ENCODE data around the gene ANKRD30A. TPM values are rescaled to one million over a fixed set of nuclear protein-coding genes. Genes with fewer than 3 reads are reported as not detected.

Gene ANKRD30A
- total and polyA plus RNA-seq, 7 donors, result not detected

- no peak for TF ChIP-seq POLR2A (IDR thresholded peaks at IDR 0.05)
- no peak for TF ChIP-seq POLR2AphosphoS5 (IDR thresholded peaks at IDR 0.05)
- TF ChIP-seq EP300 (IDR thresholded peaks at IDR 0.05), result no peak
- TF ChIP-seq, protein P1, sequence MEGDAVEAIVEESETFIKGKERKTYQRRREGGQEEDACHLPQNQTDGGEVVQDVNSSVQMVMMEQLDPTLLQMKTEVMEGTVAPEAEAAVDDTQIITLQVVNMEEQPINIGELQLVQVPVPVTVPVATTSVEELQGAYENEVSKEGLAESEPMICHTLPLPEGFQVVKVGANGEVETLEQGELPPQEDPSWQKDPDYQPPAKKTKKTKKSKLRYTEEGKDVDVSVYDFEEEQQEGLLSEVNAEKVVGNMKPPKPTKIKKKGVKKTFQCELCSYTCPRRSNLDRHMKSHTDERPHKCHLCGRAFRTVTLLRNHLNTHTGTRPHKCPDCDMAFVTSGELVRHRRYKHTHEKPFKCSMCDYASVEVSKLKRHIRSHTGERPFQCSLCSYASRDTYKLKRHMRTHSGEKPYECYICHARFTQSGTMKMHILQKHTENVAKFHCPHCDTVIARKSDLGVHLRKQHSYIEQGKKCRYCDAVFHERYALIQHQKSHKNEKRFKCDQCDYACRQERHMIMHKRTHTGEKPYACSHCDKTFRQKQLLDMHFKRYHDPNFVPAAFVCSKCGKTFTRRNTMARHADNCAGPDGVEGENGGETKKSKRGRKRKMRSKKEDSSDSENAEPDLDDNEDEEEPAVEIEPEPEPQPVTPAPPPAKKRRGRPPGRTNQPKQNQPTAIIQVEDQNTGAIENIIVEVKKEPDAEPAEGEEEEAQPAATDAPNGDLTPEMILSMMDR (IDR thresholded peaks at IDR 0.05), result no peak
- WGBS, 2 donors, result 92 to 93% methylated on average over 3 of the region's 3 CpGs
Observed at GRCh38 chr10:37206132-37206531, 80.7 kb downstream of the ANKRD30A start.

DNA sequence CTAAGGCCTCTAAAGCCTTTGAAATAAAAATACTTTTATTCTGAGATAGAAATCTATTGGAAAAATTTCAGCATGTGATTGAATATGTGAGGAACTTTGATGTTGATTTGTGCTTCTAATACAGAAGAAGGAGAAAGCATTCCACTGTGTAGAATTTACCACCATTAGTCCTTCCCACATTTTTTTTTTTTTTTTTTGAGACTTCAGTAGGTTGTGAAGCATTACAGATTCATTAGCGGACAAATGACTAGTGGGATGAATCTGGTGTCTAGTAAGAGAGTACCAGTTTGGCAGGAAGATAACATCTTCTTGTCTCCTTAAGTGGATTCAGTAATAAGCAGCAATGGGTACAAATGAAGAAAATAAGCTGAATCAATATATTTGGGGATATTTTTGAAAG, 95.5 kb downstream of the ANKRD30A start:
- no peaks in the 10 kb centered on the region for H3K4me1 ChIP-seq
- no peaks in the 10 kb centered on the region for H3K27me3 ChIP-seq
- H3K4me3 ChIP-seq, result no peak overlapping the region
- no peak overlapping the region for H3K27ac ChIP-seq
- peaks cover 0 to 4% (median 0%) of the 10 kb centered on the region in 4 donors for H3K9me3 ChIP-seq
- H3K36me3 ChIP-seq, result no peaks in the 10 kb centered on the region
- intact Hi-C loops (cut with DNase I), result no loop called here
- TF ChIP-seq POLR2AphosphoS5 (IDR thresholded peaks at IDR 0.05), result no peak
- TF ChIP-seq, protein P1 (IDR thresholded peaks at IDR 0.05), result no peak
- TF ChIP-seq POLR2A (IDR thresholded peaks at IDR 0.05), result no peak
- TF ChIP-seq EP300 (IDR thresholded peaks at IDR 0.05), result no peak
- no peak for DNase-seq
- WGBS, 2 donors, result 0 to 80% methylated on average over 1 of the region's 1 CpG

More at GRCh38 chr10:37206132-37206531, 80.7 kb downstream of the ANKRD30A start:
- Histone ChIP-seq H3K27ac (no peak overlapping the region), H3K27me3 (no peaks in the 10 kb centered on the region), H3K4me1 (no peaks in the 10 kb centered on the region), H3K4me3 (no peak overlapping the region), H3K9me3 (peaks cover 0 to 5% (median 0%) of the 10 kb centered on the region in 4 donors), H3K36me3 (no peaks in the 10 kb centered on the region)
- intact Hi-C loops (cut with DNase I), result no loop called here
- DNase-seq, result no peak

- no peak overlapping the region for H3K27ac ChIP-seq
- H3K4me1 ChIP-seq, result no peaks in the 10 kb centered on the region
- TF ChIP-seq POLR2AphosphoS5 (IDR thresholded peaks at IDR 0.05), result no peak
- TF ChIP-seq, protein P1 (IDR thresholded peaks at IDR 0.05), result no peak
- no peak for TF ChIP-seq EP300 (IDR thresholded peaks at IDR 0.05)
- TF ChIP-seq POLR2A (IDR thresholded peaks at IDR 0.05), result no peak
- WGBS, 2 donors, result 29 to 30% methylated on average over 2 of the region's 2 CpGs
- H3K4me3 ChIP-seq, result no peak overlapping the region
- intact Hi-C loops (cut with DNase I), result no loop called here
- no peaks in the 10 kb centered on the region for H3K27me3 ChIP-seq
- peaks cover 0 to 4% (median 0%) of the 10 kb centered on the region in 4 donors for H3K9me3 ChIP-seq
- no peaks in the 10 kb centered on the region for H3K36me3 ChIP-seq
- DNase-seq, result no peak
Observed at GRCh38 chr10:37222046-37222445, 96.6 kb downstream of the ANKRD30A start.

- Histone ChIP-seq H3K4me1 (no peaks in the 10 kb centered on the region), H3K27ac (no peak overlapping the region), H3K9me3 (peaks cover 0 to 3% (median 0%) of the 10 kb centered on the region in 4 donors), H3K27me3 (no peaks in the 10 kb centered on the region), H3K4me3 (no peak overlapping the region), H3K36me3 (no peaks in the 10 kb centered on the region)
- TF ChIP-seq EP300 (IDR thresholded peaks at IDR 0.05) (no peak), POLR2A (IDR thresholded peaks at IDR 0.05) (no peak), POLR2AphosphoS5 (IDR thresholded peaks at IDR 0.05) (no peak)
- TF ChIP-seq, protein P1 (IDR thresholded peaks at IDR 0.05), result no peak
- intact Hi-C loops (cut with DNase I), result no loop called here
- DNase-seq, result no peak
- WGBS, 2 donors, result 91 to 92% methylated on average over 2 of the region's 2 CpGs
Observed at GRCh38 chr10:37225163-37225562, 99.8 kb downstream of the ANKRD30A start.

- peaks cover 0 to 3% (median 0%) of the 10 kb centered on the region in 4 donors for H3K9me3 ChIP-seq
- H3K4me3 ChIP-seq, result no peak overlapping the region
- H3K36me3 ChIP-seq, result no peaks in the 10 kb centered on the region
- no peaks in the 10 kb centered on the region for H3K4me1 ChIP-seq
- no peak for DNase-seq
- no peak overlapping the region for H3K27ac ChIP-seq
- TF ChIP-seq EP300 (IDR thresholded peaks at IDR 0.05) (no peak), POLR2A (IDR thresholded peaks at IDR 0.05) (no peak), POLR2AphosphoS5 (IDR thresholded peaks at IDR 0.05) (no peak)
- TF ChIP-seq, protein P1 (IDR thresholded peaks at IDR 0.05), result no peak
- H3K27me3 ChIP-seq, result no peaks in the 10 kb centered on the region
- intact Hi-C loops (cut with DNase I), result no loop called here
Observed at GRCh38 chr10:37226524-37226923, 101.1 kb downstream of the ANKRD30A start.
